Right ventricle myocardium superior (tissue), 1 donor: ENCODE results near the gene UBE2L5. TPM values are rescaled to one million over a fixed set of nuclear protein-coding genes. Genes with fewer than 3 reads are reported as not detected.
"Not testable (repeated sequence)": the region's sequence is repeated elsewhere in the genome, so short reads cannot be mapped to it uniquely, and the experiment has no call there.

Experiments
- ATAC-seq: fragments of 200-7000 bp; cut with Tn5 transposase; one replicate; pipeline ENCODE4 v1.9.1; 2020; ENCODE audit warnings: mild to moderate bottlenecking; ENCODE audit not compliant: poor library complexity
- DNase-seq: peaks from one replicate; pipeline ENCODE4 v3.0.0-alpha.2; 2020
- intact Hi-C: fragments of 100-400 bp; cut with DNase I; formaldehyde crosslinking; loops from one replicate; pipeline ENCODE4 v1.11.2; 2022
- total RNA-seq: library from RNA; stranded (reverse); fragmentation: NEBNext Ultra II Directional; extraction: Animal tissue kit (Norgen Biotek cat#: 25700); gene quantifications from one replicate; pipeline ENCODE4 v1.2.1, GENCODE V29; 2021
- donor health status: DM: no; HTN: yes; CAD: no; lungs with severe emphysema.

UBE2L5 gene
- total RNA-seq, 1 donor from 2014 or later, result not detected

- not testable (repeated sequence) for DNase-seq, ATAC-seq
- intact Hi-C loops, result loop anchor here (5.0 kb wide), 1 partner anchor 39 kb away; the partner anchor contains the start of gene UBE2L5
Measured at GRCh38 chr13:30461279-30462066, 39.2 kb downstream of the UBE2L5 start.

GRCh38 chr13:30463787-30464495, 41.6 kb downstream of the UBE2L5 start:
- peak; percentile 21 for ATAC-seq
- intact Hi-C loops, result loop anchor here (2.0 to 5.0 kb wide), 2 partner anchors 42 to 153 kb away; partner anchors contain the start of genes UBE2L5 and USPL1
- DNase-seq, result peak; percentile 70

- ATAC-seq, result peak; percentile 77
- intact Hi-C loops, result loop anchor here (2.0 to 5.0 kb wide), 3 partner anchors 42 to 152 kb away; partner anchors contain the start of genes UBE2L5 and USPL1
Measured at GRCh38 chr13:30464496-30465342, 42.4 kb downstream of the UBE2L5 start.

GRCh38 chr13:30465343-30465592, 43.0 kb downstream of the UBE2L5 start:
- intact Hi-C loops, result loop anchor here (2.0 to 5.0 kb wide), 2 partner anchors 58 to 152 kb away; partner anchors contain the start of gene USPL1
- DNase-seq (no peak), ATAC-seq (no peak)

More at GRCh38 chr13:30464496-30465342, 42.4 kb downstream of the UBE2L5 start:
- DNase-seq, result peak; percentile 86

- DNase-seq (peak; percentile 99), ATAC-seq (peak; percentile 96)
- intact Hi-C loops, result loop anchor here (2.0 to 5.0 kb wide), 2 partner anchors 58 to 151 kb away; partner anchors contain the start of gene USPL1
Measured at GRCh38 chr13:30465593-30466357, 43.5 kb downstream of the UBE2L5 start, which contains the start of gene HMGB1. TSS of gene HMGB1 (minus strand) at chr13:30465936. CDS start at chr13:30463680, 2,256 bp downstream.

GRCh38 chr13:30466358-30466714, 44.0 kb downstream of the UBE2L5 start:
- DNase-seq (no peak), ATAC-seq (no peak)
- intact Hi-C loops, result loop anchor here (5.0 kb wide), 1 partner anchor 59 kb away; no protein-coding TSS in a partner anchor

- ATAC-seq, result no peak
- intact Hi-C loops, result loop anchor here (5.0 kb wide), 1 partner anchor 60 kb away; no protein-coding TSS in a partner anchor
- DNase-seq, result no peak
Measured at GRCh38 chr13:30466841-30467252, 44.6 kb downstream of the UBE2L5 start.

- ATAC-seq (no peak), DNase-seq (no peak)
- intact Hi-C loops, result no loop called here
Measured at GRCh38 chr13:30473675-30474074, 51.4 kb downstream of the UBE2L5 start.

GRCh38 chr13:30477346-30478195, 55.3 kb downstream of the UBE2L5 start:
- intact Hi-C loops, result no loop called here
- DNase-seq (no peak), ATAC-seq (no peak)

Other genes starting within 250 kb of the UBE2L5 start
- 37.8 TPM for gene KATNAL1, start 114.9 kb upstream of the UBE2L5 start, total RNA-seq
- gene HMGB1, start 43.4 kb downstream of the UBE2L5 start, total RNA-seq, result 163 TPM
- gene USPL1, start 195.4 kb downstream of the UBE2L5 start, total RNA-seq, result 8.8 TPM